ENCODE measurements around the gene TRIM8. TPM values are rescaled to one million over a fixed set of nuclear protein-coding genes. Genes with fewer than 3 reads are reported as not detected.

Gene TRIM8, protein sequence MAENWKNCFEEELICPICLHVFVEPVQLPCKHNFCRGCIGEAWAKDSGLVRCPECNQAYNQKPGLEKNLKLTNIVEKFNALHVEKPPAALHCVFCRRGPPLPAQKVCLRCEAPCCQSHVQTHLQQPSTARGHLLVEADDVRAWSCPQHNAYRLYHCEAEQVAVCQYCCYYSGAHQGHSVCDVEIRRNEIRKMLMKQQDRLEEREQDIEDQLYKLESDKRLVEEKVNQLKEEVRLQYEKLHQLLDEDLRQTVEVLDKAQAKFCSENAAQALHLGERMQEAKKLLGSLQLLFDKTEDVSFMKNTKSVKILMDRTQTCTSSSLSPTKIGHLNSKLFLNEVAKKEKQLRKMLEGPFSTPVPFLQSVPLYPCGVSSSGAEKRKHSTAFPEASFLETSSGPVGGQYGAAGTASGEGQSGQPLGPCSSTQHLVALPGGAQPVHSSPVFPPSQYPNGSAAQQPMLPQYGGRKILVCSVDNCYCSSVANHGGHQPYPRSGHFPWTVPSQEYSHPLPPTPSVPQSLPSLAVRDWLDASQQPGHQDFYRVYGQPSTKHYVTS
- total RNA-seq = 65.7 and 124 TPM in 2 replicates

DNA sequence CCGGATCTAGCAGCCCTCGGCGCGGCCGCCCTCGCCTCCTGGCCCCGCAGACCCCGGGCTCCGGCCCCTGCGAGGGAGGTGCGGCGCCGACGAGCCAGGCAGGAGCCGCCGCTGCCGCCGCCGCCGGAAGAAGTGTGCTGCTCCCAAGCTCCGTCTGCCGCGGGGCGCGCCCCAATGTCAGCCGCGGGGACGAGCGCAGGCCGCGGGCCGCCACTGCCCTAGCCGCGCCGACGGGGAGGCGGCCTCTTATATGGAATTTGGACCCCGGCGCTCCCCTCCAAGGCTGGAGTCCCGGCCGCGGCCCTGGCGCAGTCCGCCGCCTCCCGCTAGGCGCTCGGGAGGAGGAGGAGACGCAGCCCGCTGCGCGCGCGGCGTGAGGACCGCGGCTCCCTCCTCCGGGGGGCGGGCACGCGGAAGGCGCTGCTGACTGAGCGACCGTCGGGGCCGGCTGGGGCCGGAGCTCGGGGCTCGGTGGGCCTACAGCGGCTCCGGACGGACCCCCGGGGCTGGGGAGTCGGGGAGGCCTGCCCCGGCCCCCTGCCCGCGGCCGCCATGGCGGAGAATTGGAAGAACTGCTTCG, at the start of gene TRIM8:
TSS of gene TRIM8 (plus strand) at position 414 of the 580 bp plus-strand sequence. CDS start at position 553, 139 bp downstream.
- peak; percentile 63 for DNase-seq

DNA sequence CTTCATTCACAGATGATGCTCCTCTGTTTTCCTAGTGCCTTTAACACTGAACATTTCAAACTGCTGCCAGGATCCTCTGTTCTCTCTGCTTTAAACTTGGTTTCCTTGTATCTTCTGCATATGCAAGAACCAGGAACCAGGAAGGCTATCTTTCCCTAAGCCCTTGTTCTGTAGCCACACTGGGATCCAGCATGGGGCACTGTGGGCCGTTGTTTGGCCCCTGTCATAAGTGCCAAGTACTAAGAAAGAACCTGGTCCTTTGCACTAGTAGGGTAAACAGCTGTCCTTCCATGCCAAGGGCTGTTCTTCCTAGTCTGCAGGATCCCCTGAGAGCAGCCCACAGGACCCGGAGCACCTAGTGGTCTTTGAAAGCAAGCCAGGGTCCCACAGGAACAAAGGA, 49.0 kb upstream of the TRIM8 start:
- DNase-seq = peak; percentile 40

DNA sequence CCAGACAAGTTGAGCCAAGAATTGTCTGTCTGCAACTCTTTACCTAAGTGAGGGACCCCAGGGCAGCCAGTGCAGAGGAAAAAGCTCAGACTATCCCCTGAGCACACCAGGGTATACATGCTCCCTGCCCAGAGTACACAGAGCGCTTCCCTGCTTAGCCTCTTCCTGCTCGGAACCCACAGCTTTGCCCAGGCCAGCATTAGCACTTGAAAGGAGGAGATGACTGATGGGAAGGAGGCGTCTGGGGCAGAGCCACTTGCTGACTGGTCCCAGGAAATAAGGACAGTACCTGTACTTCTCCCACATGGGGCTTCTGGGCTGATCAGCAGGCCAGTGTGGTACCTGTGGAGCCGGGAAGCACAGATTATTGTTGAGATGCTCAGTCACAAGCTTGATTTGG, 48.4 kb upstream of the TRIM8 start:
- DNase-seq = no peak

DNA sequence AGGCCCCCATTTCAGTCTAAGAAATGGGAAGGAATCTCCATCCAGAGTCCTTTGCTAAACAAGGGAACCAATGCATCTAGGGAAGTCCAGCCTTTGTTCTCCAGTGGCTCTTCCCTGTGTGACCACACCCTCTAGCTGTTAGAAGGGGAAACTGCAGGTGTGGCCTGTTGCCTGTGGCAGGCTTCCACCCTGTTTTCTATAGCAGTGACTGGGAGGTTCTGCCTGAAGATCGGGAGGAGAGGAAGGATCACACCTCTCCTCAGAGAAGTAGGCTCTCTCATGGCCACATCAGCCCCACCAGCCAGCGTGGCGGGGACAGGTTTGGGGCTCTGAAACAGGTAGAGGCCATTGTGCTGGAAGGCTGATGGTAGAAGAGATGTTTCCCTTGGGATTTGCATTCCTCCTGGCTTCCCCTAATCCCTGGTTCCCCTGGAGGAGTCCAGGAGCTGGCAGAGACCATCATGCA, 47.7 kb upstream of the TRIM8 start:
- DNase-seq = peak; percentile 86

DNA sequence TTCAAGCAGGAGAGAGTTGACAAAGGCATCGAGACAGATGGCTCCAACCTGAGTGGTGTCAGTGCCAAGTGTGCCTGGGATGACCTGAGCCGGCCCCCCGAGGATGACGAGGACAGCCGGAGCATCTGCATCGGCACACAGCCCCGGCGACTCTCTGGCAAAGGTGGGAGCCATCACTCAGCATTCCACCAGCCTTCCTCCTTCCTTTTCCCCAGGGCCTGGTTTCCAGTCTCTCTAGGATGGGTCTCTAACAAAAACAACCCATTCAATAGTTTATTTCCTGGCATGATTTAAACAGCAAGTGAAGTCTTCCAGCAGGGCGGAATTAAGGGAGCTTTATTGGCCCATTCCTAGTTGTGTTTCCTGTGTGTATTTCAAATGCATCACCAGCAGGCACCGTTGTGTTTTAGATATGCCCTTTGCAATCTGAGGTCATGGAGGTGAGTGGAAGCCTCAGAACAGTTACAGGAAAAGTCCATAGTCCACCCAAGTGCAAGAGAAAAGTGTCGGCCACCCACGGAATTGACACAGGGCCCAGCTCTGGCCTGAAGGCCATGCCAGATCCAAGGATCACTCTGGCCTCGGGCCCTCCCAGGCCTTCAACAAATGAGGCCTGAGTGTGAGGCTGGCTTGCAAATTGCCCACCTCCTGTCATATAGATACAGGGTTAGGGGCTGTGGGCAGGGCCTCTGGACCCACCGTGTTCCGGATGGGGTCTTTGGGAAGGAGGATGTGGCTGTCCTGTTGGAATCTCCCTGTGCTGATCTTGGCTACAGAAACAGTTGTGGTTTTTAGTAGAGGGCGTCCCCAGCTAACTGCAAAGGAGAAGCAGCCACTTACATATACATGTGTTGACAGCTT, 46.9 kb upstream of the TRIM8 start:
- peak; percentile 66 for DNase-seq

DNA sequence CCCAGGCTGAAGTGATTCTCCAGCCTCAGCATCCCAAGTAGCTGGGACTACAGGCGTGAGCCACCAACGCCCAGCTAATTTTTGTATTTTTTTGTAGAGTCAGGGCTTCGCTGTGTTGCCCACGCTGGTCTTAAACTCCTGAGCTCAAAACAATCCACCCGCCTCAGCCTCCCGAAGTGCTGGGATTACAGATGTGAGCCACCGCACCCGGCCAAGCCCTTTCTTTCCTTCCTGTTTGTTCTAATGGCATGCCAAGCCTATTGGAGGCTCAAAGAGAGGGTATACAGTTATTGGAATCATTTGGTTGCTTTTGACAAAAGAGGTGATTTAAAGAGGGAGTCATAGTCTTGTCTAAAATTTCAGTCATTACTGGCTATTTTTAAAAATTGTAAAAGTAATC, 46.0 kb upstream of the TRIM8 start:
- peak; percentile 35 for DNase-seq

DNA sequence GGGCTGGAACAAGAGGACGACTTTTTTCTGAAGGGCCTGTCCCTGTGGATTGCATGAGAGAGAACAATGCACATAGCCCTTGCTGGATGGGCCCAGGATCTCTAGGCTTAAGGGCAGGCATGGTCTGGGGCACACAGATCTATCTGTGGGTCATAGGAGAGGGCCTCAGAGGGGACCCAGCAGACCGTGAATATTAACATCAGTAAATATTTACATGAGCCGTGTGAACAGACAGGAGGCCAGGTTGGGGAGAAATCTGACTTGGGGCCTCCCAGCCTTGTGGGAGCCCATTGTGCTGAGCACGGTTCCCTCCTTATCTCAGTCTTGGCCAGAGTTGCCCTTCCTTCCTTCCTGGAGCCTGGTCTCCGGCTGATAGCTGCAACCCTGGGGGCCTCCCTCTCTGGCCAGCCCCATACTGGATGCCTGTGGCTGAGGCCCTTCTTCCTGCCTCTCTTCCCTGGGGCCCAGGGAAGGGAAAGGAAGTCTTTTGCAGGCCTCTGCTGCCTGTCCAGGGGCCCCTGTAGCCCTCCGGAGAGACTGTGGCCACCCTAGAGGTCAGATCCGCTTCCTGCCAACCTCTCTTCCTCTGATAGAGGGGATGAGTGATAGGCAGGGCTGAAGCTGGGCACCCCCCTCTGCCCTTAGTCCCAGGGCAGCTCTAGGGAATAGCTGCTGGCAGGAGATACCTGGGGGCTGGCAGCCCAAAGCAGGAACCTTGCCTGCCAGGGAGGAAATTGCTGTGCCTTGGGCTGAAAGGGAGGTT, 44.5 kb upstream of the TRIM8 start:
- DNase-seq = peak; percentile 97

DNA sequence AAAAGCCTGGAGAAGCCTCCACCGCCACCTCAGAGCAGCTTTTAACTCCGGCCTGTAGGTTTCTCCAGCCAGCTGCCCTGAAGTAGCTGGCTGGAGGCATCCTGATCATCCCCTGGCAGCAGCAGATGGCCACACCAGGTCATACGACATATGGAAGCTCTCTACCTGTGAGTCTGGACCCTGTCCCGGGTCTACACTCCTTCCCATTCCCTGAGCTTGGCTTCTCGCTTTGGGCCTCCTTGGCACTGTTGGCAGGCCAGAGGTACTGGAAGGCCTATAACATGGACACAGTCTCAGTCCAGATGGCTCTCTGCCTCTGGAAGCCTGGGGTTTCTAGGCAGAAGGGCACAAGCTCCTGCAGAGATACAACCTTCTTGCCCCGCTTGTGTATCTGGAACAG, 43.5 kb upstream of the TRIM8 start:
- DNase-seq = no peak

DNA sequence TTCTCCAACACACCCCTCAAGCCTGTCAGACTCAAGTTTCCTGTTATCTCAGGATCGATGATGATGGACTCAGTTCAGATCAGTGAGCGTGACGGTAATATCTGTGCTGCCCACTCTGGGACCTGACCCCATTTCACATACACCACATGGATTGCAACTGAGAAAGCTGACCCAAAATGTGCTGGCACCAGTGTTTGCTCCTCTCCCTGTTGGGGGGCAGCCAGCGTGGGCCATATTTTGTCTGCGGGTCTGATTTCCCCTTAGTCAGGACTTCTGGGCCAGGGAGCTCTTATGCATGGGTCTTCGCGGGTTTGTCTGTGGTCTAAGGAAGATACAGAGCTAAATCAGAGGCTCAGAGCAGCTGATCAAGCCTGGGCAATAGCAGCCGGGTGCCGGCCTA, 42.6 kb upstream of the TRIM8 start:
- no peak for DNase-seq

DNA sequence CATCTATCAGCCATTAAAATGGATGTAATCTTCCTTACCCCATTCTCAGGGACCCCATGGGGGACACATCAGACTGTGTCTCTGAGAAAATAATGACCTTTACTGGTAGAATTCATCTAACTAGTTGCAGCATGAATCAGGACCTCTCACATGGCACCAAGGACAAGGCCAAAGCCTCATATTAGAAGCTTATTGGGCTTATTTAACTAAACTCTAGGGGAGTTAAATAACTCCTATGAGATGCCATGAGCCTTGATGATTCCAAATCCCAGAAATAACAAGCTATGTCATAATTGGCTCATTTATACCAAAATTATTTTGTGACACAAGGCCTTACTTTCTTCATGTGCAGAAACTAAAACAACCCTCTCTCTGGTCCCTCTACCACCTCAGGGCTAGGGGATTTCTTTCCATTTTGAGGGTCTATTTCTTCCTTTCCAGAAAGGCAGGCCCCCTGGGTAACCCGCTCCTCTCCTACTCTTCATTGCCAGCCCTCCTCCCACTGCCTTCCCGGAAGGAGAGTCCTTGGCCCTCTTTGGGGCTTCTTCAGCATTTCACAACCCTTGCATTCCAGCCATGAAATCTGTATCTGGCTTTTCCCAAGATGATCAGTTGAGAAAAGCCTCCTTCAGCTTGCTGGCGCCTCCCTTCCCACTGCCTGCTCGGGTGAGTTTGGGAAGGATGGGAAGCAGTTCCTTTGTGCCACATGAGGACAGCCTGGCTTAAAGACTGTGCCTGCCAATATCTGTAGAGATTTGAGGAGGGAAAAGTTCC, 41.8 kb upstream of the TRIM8 start:
- no peak for DNase-seq

DNA sequence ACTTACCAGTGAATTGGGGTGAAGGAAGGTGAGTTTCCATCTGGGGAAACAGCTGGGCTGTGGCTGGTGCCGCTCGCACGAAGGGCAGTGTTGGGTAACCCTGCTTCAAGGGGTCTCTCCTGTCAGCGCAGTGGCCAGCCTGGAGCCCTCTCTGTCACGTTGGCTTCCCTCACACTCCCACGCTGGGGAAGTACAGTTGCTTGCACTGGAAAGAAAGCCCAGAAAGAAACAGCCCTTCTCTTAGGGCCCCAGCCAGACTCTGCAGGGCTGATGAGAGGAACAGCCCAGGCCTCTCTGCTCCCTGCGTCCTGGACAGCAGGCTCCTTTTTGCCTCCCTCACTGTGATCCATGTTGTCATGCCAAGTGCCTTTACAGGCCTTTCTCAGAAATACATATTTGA, 40.3 kb upstream of the TRIM8 start:
- peak; percentile 39 for DNase-seq

DNA sequence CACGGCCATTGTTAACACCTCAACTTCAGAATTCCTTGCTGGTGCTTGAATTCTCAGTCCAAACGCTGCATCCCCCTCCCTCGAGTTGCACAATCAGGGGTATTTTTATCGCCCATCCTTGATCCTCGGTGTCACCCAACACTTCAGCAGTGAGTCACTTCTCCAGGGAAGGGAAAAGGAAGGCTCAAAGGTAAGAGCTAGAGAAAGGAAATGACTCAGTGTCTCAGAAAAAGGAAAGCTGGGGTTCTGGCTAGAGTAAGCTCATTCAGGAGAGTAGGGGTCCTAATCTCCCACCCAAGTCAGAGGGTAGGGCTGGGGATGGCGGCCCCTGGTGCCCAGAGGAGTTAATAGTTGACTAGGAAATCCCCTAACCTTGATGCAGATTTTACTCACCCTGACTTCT, 39.8 kb upstream of the TRIM8 start:
- DNase-seq = peak; percentile 85

DNA sequence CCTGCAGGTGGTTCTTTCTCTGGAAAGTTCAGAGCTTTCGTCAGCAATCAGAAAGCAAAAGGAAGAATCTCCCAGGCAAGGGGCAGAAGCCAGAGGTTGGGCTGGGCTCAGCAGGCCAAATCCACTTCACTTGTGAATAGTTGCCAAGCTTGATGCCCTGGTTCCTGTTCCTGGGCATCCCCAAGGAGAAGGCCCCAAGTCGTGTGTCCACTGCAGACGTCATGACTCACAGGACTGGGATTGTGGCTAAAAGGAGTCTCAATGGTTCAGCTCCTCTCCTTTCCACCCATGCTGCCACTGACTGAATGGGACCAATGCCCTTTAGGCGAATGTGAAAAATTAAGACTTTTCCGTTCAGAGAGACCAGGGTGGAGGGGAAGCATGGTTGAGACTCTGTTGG, 38.6 kb upstream of the TRIM8 start:
- DNase-seq = no peak

DNA sequence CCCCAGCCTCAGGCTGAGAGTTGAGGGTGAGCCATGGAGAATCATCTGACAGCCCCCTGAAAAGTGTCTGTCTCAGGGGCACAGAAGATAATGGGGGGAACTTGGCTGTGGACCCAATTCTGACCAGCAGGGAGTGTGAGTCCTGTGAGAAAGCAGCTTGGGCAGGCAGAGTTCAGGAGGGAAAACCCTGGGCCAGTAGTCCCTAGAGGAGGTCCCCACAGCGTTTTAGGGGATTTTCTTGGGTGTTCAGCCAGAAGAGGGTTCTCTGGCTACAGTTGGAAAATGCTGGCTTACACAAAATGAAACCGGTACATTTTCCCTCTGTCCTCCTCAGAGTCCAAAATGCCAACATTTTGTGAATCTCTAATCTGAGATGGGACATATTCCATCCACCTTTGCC, 35.8 kb upstream of the TRIM8 start:
- DNase-seq = no peak

DNA sequence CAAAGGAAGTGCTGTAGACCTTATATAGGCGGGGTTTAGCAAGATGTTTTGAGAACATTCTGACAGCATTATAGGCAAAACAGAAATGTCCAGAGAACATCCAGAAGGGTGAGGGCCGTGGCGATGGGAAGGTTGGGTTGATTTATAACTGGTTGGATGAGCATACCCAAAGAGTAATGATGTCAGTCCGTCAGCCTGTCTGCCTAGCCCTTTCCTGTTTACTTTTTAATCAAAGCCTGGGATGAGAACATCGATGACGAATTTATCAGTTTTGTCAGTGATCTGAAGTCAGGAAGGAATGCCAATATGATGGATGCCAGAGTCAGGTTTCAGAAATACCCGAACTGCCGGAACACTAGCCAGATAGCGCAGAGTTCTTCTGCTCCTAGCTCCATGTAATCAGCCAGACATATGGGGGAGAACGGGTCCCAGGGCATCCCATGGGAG, 33.8 kb upstream of the TRIM8 start:
- peak; percentile 70 for DNase-seq

DNA sequence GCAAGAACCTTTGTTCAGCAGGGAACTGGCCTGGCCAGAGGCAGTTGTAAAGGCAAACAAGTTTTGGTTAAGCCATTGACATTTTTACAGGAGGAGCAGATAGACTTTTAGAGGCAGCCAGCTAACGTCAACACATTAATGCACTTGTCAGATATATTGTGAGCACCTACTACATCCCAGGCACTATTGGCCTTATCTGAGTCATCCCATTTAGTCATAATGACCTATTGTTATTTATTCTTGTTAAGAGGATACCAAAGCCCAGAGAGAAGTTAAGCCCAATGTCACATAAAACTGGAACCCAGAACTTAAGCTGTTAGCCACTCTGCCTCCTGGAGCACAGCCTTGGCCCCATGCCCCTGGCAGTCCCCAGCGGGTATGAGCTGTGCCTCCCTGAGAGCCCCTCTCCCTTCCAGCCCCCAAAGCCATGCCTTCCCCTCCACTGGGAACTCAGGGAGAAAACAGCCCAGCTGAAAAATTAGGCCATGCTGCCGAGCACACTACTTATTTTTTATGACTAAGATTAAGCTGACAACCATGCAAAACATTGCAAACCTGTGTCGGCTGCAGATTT, 32.7 kb upstream of the TRIM8 start:
- DNase-seq = peak; percentile 81

DNA sequence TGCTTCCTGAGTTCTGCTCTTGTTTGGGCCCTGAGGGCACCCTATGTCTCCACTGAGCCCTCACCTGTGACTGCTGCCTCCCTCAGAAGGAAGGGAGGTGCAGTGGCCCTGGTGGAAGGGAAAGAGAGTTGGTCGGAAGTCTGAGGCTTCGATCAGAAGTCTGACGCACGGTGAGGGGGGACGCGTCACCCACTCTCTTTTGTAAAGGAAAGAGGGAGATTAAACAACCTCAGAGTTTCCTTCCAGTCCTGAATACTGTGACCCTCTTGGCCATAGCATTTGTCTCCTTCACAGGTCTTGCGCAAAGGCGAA, 31.4 kb upstream of the TRIM8 start:
- DNase-seq = peak; percentile 69

DNA sequence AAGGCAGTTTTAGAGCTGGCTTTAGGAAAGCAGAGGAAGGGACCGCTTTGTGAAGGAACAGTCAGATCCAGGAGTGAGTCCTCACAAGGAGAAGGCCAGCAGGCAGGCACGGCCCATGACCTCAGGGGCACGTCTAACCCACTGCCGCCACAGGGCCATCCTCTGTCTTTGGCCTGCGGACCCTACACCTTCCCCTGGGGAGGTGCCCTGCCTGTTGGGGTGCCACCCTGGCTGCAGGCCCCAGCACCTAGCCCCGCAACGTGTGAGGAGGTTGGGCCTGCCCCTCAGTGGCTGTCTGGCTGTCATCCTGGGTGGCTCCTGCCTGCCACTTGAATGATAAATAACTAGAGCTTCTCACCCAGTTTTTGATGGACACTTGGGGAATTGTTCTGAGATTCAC, 31.0 kb upstream of the TRIM8 start:
- DNase-seq = no peak

DNA sequence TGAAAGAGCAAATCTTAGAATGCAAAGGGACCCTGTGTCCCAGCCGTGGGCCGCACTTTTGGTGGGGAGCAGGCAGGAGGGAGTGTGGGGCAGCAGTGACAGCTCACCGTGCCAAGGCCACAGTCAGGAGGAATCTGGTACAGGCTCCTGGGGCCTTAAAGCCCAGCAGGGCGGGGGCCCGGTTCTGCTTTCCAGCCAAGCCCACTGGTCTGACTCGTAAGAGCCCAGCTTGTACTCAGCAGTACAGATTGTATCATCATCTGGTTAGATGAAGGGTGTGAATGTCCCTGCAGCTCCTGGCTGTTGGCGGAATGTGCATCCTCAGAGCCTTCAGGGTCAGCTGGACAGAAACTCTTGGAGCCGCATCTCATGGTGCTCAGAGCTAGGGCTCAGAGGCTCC, 30.5 kb upstream of the TRIM8 start:
- no peak for DNase-seq

DNA sequence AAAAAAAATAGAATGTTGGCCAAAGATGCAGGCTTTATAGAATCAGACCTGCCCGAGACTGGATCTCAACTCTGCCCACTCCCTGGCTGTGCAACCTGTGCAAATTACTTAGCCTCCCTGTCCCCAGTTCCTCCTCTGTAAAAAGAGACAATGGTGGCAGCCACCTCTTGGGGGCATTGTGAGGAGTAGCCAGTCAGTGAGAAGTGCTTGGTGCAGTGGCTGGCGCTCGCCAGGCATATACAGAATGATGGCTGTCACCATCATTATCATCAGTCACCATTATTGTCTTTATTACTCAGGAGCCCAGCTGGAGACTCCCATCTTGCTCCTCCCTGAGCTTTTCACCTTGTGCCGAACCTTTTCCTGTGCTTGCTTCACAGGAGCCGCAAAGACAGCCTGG, 29.4 kb upstream of the TRIM8 start:
- no peak for DNase-seq

DNA sequence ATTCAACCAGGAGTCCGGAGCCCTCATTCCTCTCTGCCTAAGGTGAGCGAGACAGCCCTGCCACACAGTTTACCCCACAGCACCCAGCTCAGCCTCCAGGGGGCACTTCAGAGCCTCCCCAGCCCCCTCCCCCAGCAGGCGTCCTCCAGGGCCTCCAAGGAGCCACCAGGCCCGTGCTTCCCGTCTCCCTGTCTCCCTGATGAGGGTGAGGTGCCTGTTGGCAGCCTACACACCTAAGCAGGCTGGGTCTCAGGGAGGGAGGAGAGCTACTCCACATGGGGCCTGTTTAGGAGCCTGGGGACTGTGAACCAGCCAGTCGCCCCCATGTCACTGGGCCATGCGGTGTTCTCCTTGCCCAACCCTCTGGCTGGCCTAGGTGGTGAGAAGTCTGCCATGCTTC, 28.9 kb upstream of the TRIM8 start:
- peak; percentile 51 for DNase-seq

Measured in dermis blood vessel endothelial cell (primary cell).